Transverse colon (tissue), 4 donors: ENCODE data around the gene MBD3L3.

Experiments
- EP300 ChIP-seq: sonication (generic); formaldehyde crosslinking; IDR thresholded peaks from one replicate; pipeline ENCODE4 v1.6.1; 2017; ENCODE audit warnings: antibody characterized with exemption, low read depth
- POLR2A ChIP-seq: fragments of 450-650 bp; IDR thresholded peaks from one replicate; pipeline ENCODE4 v1.6.1; 2016; ENCODE audit warnings: antibody characterized with exemption, mild to moderate bottlenecking, moderate library complexity
- POLR2AphosphoS5 ChIP-seq, 3 donors: sonication (generic); formaldehyde crosslinking; IDR thresholded peaks; one replicate each; pipeline ENCODE4 v1.6.1; 2016; ENCODE audit warnings: antibody characterized with exemption in 3 of 3
- TF ChIP-seq, protein P1 (sequence below), 5 experiments: fragments of 200-600 bp in 3 of 5; fragments of 450-650 bp in 2 of 5; sonication (generic) in 3 of 5; IDR thresholded peaks; 1 replicate in 2 of 5; 2 replicates in 3 of 5; pipeline ENCODE4 v1.5.1; 2016 to 2017; ENCODE audit warnings: antibody characterized with exemption in 5 of 5, inconsistent platforms in 3 of 5, mild to moderate bottlenecking in 2 of 5, moderate library complexity in 1 of 5

DNA sequence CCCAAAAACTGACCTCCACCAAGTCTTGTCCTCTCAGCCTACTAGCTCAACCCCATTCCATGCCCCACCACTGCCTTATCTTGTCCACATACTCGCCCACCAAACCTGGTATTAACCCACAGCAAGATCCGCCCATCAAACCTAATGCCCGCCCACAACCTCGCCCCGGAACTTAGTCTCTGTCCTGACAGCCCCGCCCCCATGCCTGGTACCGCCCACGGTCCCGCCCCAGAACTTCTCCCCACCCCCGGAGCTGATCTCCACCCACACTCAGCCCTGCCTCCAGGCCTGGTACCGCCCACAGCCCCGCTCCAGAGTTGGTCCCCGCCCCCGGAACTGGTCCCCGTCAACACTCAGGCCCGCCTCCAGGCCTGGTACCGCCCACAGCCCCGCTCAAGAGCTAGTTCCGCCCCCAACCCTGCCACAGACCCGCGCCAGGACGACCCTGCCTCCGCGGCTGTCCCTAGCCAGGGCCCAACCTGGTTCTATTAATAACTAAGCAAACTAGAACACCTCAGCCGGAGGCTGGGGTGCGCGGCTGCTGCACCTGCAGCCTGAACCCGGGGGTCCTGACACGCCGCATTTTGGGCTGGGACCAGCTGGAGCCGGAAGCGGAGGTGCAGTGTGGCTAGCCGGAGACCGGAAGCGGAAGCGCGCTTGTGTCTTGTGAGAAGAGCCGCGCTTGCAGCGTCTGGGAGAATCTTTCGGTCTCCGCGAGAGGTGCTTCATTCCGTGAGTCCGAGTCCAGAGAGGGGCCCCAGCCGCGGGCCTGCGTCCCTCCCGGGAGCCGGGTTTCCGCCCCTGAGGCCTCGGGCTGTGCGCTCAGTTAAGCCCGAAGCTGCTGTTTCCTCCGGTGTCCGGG lies 10.8 kb upstream of the MBD3L3 start, which contains the start of gene ZNF557:
- TF ChIP-seq, protein P1, sequence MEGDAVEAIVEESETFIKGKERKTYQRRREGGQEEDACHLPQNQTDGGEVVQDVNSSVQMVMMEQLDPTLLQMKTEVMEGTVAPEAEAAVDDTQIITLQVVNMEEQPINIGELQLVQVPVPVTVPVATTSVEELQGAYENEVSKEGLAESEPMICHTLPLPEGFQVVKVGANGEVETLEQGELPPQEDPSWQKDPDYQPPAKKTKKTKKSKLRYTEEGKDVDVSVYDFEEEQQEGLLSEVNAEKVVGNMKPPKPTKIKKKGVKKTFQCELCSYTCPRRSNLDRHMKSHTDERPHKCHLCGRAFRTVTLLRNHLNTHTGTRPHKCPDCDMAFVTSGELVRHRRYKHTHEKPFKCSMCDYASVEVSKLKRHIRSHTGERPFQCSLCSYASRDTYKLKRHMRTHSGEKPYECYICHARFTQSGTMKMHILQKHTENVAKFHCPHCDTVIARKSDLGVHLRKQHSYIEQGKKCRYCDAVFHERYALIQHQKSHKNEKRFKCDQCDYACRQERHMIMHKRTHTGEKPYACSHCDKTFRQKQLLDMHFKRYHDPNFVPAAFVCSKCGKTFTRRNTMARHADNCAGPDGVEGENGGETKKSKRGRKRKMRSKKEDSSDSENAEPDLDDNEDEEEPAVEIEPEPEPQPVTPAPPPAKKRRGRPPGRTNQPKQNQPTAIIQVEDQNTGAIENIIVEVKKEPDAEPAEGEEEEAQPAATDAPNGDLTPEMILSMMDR (IDR thresholded peaks at IDR 0.05), result no peak
- peak; percentile 71 for TF ChIP-seq POLR2A
- TF ChIP-seq POLR2AphosphoS5 (IDR thresholded peaks at IDR 0.05), result peak; percentile 63 to 81 (median 73)
- TF ChIP-seq EP300, result no peak
